GM19463 (cell line): ENCODE data around the gene CNNM2.
"Not testable (repeated sequence)": the region's sequence is repeated elsewhere in the genome, so short reads cannot be mapped to it uniquely, and the experiment has no call there.

ENCODE experiments used
- ATAC-seq: cut with Tn5 transposase; IDR thresholded peaks from one replicate; pipeline ENCODE4 v1.9.1; 2021; ENCODE audit warnings: mild to moderate bottlenecking, moderate library complexity; ENCODE audit not compliant: unreplicated experiment

CNNM2 gene

DNA sequence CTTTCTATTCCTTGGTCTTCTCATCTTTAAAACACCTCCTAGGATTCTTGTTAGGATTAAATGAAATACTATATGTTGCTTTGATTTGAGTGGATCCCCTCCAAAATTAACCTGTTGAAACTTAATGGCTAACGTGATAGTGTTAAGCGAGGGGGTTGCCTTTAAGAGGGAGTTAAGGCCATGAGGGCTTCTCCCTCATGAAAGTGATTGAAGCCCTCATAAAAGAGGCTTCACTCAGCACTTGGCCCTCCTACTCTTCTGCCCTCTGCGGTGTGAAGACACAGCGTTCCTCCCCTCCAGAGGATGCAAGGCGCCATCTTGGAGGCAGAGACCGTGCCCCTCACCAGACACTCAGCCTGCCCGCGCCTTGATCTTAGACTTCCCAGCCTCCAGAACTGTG, 46.6 kb downstream of the CNNM2 start:
- ATAC-seq, result no peak

DNA sequence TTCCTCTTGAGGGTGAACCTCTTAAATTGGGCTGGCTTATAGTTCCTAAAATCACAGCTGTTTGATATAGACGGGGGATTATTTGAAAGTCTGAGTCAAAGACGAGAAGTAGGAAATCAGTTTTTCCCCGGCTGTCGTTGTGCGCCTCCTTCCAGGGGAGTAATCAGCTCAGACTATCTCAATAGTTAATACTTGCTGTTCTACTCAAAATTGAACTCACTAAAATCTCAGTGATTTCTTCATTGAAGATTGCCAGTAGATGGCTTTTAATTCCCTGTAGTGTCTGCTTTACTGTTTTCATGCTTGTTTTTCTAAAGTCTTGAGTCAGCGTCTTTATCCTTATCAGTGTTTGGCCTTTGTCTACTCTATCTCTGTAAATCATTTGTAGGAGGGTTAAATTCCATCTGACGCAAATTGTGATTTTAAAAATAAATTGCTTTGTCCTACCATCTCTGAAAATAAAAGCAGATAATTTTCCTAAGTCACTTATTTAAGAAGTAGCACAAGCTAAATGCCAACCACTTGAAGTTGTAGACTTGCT, 47.3 kb downstream of the CNNM2 start:
- no peak for ATAC-seq

DNA sequence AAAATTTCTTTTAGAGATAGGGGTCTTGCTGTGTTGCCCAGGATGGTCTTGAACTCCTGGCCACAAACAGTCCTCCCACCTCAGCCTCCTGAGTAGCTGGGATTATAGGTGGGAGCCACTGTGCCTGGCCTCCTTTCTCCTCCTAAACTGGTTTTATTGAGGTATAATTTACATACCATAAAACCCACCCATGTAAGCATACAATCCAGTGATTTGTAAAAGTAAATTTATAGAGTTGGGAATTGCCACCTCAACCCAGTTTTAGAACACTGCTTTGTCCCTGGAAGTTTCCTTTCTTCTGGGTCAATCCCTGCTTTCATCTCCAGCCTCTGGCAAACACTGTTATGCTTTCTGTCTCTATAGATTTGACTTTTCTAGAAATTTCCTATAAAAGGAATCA, 49.0 kb downstream of the CNNM2 start:
- no peak for ATAC-seq

DNA sequence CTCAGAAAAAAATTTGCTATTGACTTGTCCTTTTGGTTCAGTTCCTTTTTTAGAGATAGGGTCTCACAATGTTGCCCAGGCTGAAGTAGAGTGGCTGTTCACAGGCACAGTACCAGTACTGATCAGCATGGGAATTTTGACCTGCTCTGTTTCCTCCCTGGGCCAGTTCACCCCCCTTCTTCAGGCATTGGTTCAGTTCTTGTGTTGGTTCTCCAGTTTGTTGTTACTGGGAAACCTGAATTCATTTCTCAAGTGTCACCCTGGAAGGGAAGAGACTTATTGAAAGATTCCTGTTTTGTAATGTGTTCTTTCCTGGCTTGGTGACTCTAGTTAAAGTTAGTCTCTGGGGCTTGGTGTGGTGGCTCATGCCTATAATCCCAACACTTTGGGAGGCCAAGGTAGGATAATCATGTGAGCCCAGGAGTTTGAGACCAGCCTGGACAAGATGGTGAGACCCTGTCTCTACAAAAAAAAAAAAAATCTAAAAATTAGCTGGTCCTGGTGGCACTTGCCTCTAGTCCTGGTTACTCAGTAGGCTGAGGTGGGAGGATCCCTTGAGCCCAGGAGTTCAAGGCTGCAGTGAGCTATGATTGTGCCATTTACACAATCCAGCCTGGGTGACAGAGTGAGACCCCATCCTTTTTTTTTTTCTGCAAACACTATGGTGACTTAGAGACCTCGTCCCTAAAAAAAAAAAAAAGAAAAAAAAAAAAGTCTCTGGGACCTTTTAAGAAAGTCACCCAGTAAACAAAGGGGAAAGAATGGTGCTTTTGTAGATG, 52.7 kb downstream of the CNNM2 start:
- ATAC-seq, result no peak

DNA sequence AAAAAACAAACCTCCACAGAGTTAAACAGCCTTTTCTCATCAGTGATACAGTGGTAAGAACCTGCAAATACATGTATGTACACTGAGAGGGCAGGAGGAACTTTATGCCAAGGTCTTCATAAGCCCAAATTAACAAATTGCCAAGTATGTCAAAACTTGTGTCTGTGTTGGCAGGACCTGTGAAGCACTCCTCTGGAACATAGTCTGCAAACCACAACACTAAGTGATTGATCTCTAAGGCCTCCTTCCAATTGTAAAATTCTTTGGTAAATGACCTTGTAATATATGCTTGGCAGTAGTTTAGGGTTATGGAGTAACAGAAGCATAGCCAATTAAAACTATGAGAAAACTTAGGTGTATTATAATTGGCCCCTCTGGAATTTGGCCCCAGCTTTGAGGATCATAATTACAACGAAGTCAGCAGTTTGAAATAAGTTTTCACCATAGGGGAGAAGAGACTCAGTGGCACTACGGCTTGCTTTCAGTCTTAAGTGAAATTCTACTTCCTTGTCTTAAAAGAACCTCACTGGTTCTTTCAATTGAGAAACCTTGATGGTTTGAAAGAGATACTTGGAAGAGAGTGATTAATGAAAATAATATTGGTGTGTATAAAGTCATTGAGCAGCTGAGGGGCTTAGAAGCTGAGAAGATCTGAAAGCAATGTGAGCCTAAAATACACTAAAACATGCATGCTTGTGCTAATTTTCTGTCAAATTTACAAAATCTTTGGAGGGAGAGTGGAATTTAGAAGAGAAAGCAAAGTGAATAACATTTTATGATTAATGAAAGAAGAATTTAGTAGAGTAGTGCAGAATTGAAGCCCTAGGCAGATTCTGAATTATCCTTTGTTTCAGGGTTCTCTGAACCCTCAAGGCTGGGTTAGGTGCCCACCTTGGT, 57.6 kb downstream of the CNNM2 start:
- no peak for ATAC-seq

DNA sequence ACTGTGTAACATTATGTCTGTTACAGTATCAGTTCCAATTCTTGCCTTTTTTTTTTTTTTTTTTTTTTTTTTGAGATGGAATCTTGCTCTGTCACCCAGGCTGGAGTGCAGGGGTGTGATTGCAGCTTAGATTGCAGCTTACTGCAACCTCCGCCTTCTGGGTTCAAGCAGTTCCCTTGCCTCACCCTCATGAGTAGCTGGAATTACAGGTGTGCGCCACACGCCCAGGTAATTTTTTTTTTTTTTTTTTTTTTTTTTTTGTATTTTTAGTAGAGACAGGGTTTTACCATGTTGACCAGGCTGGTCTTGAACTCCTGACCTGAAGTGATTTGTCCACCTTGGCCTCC, 58.3 kb downstream of the CNNM2 start:
- ATAC-seq, result not testable (repeated sequence)

DNA sequence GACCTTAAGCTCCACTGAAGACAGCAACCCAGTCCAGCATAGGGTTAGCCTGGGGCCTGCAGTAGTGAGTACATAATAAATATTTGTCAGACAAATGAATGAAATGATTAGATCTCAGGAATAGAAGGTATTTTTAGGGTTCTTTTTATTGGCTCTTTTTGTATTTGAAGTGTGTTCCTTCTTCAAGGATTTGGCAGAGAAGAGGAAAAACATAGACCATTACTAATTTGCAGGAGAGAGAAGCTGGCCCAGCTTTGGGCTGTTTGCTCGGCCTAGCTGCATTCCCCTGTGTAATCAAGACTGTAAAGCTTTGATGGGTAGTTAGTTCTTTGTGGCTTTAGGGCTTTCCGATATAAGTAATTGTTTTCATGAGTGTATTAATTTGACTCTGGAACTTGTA, 64.2 kb downstream of the CNNM2 start:
- ATAC-seq, result no peak

DNA sequence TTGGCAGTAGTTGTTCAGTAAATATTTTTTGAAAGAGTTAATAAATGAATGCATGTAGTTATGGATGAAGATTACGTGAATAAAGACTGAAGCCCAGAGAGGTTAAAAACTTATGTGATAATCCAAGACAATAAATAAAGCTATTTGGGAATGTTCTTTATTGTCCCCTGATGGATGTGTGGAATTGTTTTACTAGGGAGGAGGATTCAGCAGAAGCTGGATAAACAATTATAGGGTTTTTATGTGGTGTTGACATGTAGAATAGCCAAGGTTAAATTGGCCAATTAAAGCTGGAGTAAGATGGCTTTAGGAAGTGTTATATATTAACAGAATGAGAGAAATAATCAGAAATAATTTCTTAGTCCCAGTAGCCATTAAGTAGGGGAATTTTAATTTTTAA, 66.0 kb downstream of the CNNM2 start:
- no peak for ATAC-seq

DNA sequence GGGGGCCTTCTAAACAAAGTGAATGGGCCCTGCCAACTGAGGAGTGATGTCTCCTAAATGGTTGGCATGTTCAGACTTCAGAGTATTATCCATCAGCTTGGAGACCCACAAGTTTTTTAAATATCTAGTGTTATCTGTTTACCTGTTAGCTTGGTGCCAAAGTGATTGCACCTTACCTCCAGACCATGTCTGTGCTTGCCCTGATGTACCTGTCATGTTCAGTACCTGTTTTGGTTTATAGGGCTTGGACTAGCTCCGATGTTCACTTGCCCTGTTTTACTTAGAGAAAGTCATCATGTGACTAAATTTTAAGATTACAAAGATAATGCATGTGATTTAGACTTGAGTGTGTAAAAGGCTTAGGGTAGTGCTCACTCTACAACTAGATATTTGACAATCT, 67.7 kb downstream of the CNNM2 start:
- ATAC-seq, result no peak

DNA sequence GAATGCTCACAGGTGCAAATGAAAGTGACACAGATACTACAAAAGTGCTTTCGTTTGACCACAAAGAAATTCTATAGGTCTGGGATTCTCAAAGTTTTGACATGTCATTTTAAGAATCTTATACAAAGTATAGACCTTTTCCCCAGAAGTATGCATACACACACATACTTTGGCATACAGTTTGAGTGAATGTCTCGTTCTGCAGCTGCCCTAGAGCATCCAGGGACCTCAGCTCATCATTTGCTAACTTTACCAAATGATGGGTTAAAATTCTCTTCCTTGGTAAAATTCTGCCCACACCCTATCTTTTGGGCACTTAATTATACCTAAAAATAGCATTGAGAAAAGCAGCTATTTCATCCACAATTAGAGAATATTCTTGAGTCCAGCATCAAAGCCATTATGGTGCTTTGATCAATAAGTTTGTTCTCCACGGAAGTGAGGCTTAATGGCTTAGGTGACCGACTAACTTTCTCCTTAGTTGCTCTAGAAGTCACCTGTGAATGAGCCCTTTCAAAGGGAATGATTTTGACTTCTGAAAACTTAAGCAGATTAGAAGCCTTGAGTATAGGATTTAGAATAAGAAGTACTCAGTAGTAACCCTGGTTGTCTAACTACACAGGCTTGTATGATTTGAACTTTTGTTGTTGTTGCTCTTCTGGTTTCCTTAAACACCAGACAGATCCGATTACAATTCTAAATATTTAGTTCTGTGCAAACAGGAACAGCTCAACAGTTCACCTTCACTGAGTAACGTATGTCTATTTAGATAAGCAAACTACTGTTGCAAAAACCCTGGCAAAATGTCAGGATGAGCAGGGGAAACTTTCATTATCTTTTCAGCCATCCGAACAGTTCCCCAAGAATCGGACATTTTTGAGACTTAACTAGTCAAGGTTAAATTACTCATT, 70.6 kb downstream of the CNNM2 start:
- no peak for ATAC-seq

DNA sequence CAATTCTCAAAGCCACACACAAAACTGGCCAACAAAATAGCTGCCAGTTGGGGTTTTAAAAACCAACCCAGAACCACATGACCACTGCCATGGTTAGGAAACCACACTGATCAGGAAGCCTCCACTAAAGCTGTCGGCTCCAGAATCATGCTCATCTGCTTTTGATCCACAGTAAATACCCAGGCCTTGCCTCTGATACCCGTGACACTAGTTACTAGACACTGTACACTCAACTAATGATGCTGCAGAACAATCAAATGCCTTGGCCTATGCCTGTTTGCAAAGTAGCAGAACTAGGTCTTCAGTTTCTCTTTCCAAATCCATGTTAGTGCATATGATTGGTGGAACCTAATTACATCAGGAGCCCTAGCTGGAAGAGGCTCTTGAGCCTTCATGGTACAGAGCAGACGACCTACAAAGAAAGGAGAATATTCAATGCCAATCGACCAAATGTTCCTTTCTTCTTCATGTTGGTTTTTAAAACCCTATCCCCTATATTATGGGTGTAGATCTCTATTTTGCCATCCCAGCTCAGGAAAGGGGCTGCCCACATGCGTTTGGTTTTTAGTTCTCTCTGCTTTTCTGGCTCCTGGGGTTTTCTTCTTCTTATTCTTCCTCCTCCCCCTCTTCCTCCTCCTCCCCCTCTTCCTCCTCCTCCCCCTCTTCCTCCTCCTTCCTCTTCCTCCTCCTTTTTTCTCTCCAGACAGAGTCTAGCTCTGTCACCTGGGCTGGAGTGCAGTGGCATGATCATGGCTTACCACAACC, 76.6 kb downstream of the CNNM2 start:
- ATAC-seq, result no peak

DNA sequence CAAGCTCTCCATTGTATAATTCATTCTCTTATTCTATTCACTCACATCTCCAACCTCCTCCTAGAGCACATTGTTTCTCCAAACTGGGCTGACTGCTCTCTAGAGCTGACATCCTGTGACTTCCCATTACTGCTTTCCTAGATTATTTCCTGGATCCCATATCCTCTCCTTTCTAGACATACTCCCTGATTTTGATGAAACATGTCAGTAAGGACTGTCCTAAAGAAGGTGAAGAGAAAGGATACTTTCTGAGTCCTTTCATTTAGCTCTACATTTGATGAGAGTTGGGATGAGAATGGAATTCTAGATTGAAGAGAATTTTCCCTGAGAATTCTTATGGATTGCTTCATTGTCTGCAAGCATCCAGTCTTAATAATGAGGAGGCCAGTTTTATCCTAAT, 78.8 kb downstream of the CNNM2 start:
- ATAC-seq, result no peak

DNA sequence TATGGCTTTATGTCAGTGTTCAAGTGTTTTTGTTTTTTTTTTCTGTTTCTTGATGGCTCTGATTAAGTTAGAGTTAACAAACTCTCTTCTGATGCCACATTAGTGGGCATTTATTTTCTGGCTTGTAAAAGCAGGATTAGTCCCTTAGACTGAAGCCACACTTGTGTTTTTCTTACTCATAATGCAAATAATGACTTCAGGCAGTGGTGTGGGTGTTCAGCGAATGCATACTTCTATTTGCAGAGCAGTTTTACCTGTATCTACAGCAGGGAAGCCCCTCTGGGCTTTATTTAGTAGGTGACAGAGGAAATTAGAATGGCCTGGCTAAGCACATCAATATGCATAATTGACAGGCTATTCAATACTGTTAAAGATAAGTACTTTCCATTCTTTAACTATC, 79.9 kb downstream of the CNNM2 start:
- ATAC-seq, result no peak

DNA sequence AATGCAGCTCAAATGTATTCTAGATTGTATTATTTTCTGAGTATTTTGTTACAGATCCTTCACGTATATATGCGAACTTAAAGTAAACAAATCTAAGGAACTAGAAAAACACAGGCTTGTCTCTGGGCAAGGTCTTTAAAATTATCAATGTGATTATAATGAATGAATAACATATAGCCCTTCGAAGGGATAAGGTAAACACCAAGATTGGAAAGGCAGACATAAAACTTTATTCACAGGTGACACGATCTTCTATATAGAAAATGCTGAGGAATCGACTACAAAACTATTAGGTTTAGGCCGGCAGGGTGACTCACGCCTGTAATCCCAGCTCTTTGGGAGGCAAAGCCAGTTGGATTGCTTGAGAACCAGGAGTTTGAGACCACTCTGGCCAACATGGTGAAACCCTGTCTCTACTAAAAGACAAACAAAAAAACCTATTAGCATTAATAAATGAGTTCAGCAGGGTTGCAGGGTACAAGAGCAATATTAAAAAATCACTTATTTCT, 80.4 kb downstream of the CNNM2 start:
- no peak for ATAC-seq

DNA sequence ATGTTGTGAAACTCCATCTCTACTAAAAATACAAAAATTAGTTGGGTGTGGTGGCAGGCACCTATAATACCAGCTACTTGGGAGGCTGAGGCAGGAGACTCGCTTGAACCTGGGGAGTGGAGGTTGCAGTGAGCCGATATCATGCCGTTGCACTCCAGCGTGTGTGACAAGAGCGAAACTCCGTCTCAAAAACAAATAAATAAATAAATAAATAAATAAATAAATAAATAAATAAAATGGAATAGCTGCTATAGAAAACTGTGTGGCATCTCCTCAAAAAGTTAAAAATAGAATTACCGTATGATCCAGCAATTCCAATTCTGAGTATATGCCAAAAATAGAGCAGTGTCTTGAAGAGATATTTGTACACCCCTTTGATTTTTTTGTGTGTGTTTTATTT, 82.0 kb downstream of the CNNM2 start:
- not testable (repeated sequence) for ATAC-seq

DNA sequence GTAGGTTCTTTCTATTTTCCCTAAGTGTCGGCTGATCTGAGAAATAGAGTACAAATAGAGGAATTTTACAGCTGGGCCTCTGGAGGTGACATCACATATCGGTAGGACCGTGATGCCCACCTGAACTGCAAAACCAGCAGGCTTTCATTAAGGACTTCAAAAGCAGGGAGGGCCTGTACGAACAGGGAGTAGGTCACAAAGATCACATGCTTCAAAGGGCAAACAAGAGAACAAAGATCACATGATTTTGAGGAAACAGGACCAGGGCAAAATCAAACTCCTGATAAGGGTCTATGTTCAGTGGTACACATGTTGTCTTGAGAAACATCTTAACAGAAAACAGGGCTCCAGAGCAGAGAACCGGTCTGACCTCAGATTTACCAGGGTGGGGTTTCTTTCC, 88.9 kb downstream of the CNNM2 start:
- ATAC-seq, result no peak

DNA sequence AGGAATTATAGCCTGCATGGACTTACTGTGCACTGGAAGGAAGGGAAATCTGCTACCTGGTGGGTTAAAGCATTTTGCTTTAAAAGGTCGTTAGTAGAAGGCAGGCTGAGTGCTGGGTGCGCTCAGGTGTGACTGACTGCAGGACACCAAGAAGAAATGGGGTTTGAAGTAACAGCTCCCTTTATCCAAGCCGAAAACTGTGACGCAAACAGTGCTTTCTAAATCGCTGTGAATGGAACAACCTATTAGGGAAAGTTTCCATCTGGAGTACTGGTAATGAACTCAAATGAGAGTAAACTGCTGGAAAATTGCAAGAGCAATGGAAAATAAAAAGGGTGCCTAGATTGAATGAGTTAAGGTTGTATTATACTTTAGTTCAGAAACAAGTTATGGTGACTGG, 95.3 kb downstream of the CNNM2 start:
- ATAC-seq, result no peak

DNA sequence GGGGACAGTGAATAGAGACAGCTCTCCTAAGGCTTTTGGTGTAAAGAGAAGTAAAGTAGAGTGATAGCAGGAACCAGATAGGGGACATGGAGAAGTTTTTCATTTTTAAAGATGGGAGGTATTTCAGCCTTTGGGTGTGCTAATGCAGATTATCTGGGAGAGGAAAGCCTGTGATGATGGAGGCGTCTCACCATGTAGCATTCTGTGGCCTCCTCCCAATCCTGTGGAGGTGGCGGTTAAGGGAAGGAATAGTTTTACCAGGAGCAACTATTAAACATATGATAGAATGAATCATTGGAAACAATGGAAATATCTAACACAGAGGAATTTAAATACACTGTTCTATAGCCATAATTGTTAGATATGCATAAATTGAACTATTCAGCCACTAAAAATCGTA, 101.3 kb downstream of the CNNM2 start:
- no peak for ATAC-seq

DNA sequence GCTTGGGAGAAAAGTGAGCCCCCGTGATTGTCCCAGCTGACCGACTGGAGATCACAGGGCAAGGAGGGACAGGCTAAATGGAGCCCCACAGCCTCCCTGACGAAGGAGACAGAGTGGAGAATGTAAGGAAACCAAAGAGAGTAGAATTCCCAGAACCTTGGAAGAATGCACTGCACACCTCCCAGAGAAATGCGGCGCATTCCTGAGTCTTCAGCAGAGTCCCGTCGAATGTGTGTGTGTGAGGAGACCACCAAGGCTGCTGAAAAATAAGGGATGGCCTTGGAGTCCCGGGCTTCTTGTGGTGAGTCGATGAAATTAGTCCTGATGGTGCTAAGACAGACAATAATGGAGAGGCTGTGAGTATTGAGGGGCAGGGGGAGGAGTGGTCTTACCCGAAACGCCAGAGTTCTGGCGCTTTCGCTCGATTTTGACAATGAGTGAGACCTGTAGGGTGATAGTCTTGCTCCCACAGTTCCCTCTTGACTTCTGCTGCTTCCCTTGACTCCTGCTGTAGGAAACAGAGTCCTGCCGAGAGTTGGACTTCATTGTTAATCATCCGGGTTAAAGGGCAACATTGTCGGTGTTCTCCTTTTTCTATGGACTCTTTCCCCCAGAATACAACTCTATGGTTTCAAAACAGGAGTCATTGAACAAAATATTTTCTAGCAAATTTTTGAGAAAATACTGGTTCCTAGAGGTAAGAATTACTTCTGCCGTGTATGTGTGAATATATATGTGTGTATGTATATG, 103.2 kb downstream of the CNNM2 start:
- no peak for ATAC-seq
